K562 treated with DMSO at 1 percent for 48 hours (cell line): ENCODE measurements around the gene ZNF429. TPM values are rescaled to one million over a fixed set of nuclear protein-coding genes. Genes with fewer than 3 reads are reported as not detected.

Source experiments
- total RNA-seq: library from RNA; unstranded; fragments of 300-600 nt; gene quantifications from 2 replicates; pipeline ENCODE4 v1.2.3, GENCODE V29; 2022; ENCODE audit warnings: low replicate concordance; ENCODE audit errors: extremely low read depth

ZNF429 gene
- total RNA-seq, result not detected in 2 replicates

DNA sequence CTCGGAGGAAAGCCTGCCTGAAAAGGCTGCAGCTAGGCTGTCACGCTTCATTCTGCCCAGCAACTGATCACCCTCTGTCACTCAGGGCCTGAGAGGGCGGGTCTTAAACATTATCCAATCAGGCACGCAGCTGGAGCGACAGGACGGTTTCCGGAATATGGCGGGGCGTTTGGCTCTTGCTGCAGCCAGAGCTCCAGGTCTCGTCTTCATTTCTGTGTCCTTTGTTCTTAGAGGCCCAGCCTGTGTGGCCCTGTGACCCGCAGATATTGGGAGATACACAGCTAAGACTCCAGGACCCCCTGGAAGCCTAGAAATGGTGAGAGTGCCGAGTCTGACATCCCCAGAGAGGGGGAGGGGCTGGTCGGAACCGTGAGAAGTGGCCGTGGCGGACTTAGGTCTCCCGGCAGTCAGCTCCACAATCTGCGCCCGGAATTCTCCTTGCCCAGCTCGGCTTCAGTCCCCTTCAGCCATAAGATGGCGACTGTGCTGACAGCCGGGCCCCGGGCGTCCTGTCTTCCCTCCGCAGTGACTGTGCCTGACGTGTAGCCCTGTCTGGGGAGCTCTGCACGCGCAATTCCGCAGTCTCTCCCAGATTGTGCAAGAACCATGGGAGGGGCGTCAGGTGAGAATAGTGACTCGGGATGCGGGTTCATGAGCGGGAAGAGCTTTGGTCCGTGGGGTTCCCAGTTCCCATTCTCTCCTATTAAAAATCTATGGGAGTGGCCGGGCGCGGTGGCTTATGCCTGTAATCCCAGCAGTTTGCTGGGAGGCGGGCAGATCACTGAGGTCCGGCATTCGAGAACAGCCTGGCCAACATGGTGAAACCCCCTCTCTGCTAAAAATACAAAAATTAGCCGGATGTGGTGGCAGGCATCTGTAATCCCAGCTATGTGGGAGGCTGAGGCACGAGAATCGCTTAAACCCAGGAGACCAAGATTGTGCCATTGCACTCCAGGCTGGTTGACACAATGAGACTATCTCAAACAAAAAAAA is at the start of gene ZNF429:
ZNF429 (plus strand) TSS at position 144 of the 993 bp plus-strand sequence; CDS start at position 314, 170 bp downstream.

Other genes with a start within 250 kb of the ZNF429 start
- gene ZNF708, start 176.2 kb upstream of the ZNF429 start, total RNA-seq, result not detected in 2 replicates
- gene ZNF738, start 146.6 kb upstream of the ZNF429 start, total RNA-seq, result not detected in 2 replicates
- not detected in 2 replicates for gene ZNF493, start 108.5 kb upstream of the ZNF429 start, total RNA-seq